ENCODE measurements around the gene PITPNM3.

- TF ChIP-seq, protein P1, sequence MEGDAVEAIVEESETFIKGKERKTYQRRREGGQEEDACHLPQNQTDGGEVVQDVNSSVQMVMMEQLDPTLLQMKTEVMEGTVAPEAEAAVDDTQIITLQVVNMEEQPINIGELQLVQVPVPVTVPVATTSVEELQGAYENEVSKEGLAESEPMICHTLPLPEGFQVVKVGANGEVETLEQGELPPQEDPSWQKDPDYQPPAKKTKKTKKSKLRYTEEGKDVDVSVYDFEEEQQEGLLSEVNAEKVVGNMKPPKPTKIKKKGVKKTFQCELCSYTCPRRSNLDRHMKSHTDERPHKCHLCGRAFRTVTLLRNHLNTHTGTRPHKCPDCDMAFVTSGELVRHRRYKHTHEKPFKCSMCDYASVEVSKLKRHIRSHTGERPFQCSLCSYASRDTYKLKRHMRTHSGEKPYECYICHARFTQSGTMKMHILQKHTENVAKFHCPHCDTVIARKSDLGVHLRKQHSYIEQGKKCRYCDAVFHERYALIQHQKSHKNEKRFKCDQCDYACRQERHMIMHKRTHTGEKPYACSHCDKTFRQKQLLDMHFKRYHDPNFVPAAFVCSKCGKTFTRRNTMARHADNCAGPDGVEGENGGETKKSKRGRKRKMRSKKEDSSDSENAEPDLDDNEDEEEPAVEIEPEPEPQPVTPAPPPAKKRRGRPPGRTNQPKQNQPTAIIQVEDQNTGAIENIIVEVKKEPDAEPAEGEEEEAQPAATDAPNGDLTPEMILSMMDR (IDR thresholded peaks at IDR 0.05), result no peak
- TF ChIP-seq POLR2AphosphoS5 (IDR thresholded peaks at IDR 0.05), result no peak
These were observed 1.9 kb upstream of the PITPNM3 start for GRCh38 chr17:6558276-6558675.
